ENCODE measurements around the gene TMEM119. TPM values are rescaled to one million over a fixed set of nuclear protein-coding genes. Genes with fewer than 3 reads are reported as not detected.

Gene TMEM119
- total RNA-seq, 1 experiment from 2014 or later = 311 TPM

GRCh38 chr12:108616359-108616758 lies 18.5 kb upstream of the TMEM119 start:
- H3K4me1 ChIP-seq (replicated peaks) = peaks cover 42% of the 10 kb centered on the region
- H3K4me3 ChIP-seq = no peak overlapping the region
- H3K9me3 ChIP-seq (replicated peaks) = peaks cover 7% of the 10 kb centered on the region
- H3K27ac ChIP-seq = no peak overlapping the region
- H3K36me3 ChIP-seq = no peaks in the 10 kb centered on the region; the same call in 1 of the 2 replicates
- peak in 1 of 2 experiments; percentile 75 for DNase-seq (ENCODE audit: low read depth in 1 of 2, low spot score in 2 of 2)
- H3K27me3 ChIP-seq (replicated peaks) = no peaks in the 10 kb centered on the region

GRCh38 chr12:108615918-108616317 lies 18.0 kb upstream of the TMEM119 start:
- no peak overlapping the region for H3K4me3 ChIP-seq

DNA sequence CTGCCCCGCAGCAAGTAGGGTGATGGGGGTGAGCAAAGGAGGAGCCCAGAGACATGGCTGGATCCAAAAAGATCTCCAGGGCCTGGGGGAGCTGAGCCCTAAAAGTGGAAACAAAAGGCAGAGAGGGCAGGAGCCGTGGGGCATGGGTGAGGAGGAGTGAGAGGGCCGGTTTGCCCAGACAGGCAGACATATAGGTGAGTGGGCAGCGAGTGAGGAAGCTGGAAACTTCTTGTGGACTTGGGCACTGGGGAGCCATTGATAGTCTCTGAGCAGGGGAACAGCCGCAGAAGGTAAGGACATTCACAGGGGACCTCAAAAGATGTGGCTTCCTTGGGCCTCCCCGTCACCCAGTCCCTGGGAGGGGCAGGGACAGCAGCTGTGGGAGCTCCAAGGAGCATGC lies 16.8 kb upstream of the TMEM119 start:
- peaks cover 59% of the 10 kb centered on the region for H3K4me1 ChIP-seq (replicated peaks)
- no peaks in the 10 kb centered on the region for H3K27me3 ChIP-seq (replicated peaks)
- peak in 1 of 2 experiments; percentile 93 for DNase-seq (ENCODE audit: low read depth in 1 of 2, low spot score in 2 of 2)
- H3K4me3 ChIP-seq = no peak overlapping the region
- peaks cover 7% of the 10 kb centered on the region for H3K9me3 ChIP-seq (replicated peaks)
- H3K27ac ChIP-seq = no peak overlapping the region
- no peaks in the 10 kb centered on the region; the same call in 1 of the 2 replicates for H3K36me3 ChIP-seq

More at GRCh38 chr12:108615918-108616317, 18.0 kb upstream of the TMEM119 start:
- peaks cover 46% of the 10 kb centered on the region for H3K4me1 ChIP-seq (replicated peaks)
- peaks cover 7% of the 10 kb centered on the region for H3K9me3 ChIP-seq (replicated peaks)
- H3K27ac ChIP-seq = no peak overlapping the region
- peak; percentile 72 to 82 for DNase-seq (ENCODE audit: low read depth in 1 of 2, low spot score in 2 of 2)
- H3K36me3 ChIP-seq = no peaks in the 10 kb centered on the region; the same call in 1 of the 2 replicates
- no peaks in the 10 kb centered on the region for H3K27me3 ChIP-seq (replicated peaks)

DNA sequence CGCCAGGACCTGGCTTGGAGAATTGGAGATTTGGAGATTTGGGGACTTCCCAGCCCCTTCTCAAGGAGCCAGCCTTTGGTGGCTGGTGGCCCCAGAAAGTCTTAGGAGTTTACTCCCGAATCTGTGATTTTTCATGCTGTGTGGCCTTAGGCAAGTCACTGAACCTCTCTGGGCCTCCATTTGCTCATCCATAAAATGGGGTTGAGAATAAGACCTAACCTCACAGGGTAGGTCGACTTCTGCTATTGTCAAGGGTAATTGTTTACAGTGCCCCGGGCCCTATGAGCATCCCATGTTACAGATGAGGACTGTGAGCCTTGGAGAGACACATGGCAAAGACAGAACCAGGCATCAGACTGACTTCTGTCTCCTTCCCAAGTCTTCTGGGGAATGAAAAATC lies 16.2 kb upstream of the TMEM119 start:
- H3K27ac ChIP-seq = no peak overlapping the region; the same call in 1 of the 2 replicates
- H3K9me3 ChIP-seq (replicated peaks) = peaks cover 7% of the 10 kb centered on the region
- no peaks in the 10 kb centered on the region for H3K27me3 ChIP-seq (replicated peaks)
- no peak for DNase-seq (ENCODE audit: low read depth in 1 of 2, low spot score in 2 of 2)
- H3K4me3 ChIP-seq = no peak overlapping the region
- H3K36me3 ChIP-seq = no peaks in the 10 kb centered on the region; the same call in 1 of the 2 replicates
- peaks cover 65% of the 10 kb centered on the region for H3K4me1 ChIP-seq (replicated peaks)

DNA sequence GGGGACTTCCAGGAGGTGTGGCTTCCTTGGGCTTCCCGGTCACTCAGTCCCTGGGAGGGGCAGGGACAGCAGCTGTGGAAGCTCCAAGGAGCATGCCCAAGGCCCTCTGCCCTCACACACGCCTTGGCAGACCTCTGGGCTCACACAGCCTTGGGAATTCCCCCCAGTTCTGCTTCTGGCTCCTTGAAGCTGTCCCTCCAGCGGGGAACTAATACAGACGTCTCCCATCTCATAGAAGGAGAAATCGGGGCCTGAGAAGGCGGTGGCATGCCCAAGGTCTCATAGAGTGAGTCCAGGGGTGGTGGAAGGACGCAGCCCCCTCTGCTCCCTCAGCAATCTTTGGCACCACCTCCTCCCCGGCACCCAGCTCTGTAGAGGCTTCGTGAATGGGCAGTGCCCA lies 15.7 kb upstream of the TMEM119 start:
- H3K4me3 ChIP-seq = no peak overlapping the region
- DNase-seq (ENCODE audit: low read depth in 1 of 2, low spot score in 2 of 2) = peak in 1 of 2 experiments; percentile 99
- H3K36me3 ChIP-seq = no peaks in the 10 kb centered on the region; the same call in 1 of the 2 replicates
- no peak overlapping the region; the same call in 1 of the 2 replicates for H3K27ac ChIP-seq
- H3K27me3 ChIP-seq (replicated peaks) = no peaks in the 10 kb centered on the region
- H3K9me3 ChIP-seq (replicated peaks) = peaks cover 7% of the 10 kb centered on the region
- peaks cover 69% of the 10 kb centered on the region for H3K4me1 ChIP-seq (replicated peaks)

GRCh38 chr12:108612788-108613282 lies 15.0 kb upstream of the TMEM119 start:
- Histone ChIP-seq H3K4me1 (replicated peaks) (peaks cover 70% of the 10 kb centered on the region), H3K4me3 (no peak overlapping the region), H3K27ac (no peak overlapping the region), H3K9me3 (replicated peaks) (peaks cover 7% of the 10 kb centered on the region), H3K36me3 (no peaks in the 10 kb centered on the region; the same call in 1 of the 2 replicates), H3K27me3 (replicated peaks) (no peaks in the 10 kb centered on the region)
- no peak for DNase-seq (ENCODE audit: low read depth in 1 of 2, low spot score in 2 of 2)

GRCh38 chr12:108611884-108612415 lies 14.1 kb upstream of the TMEM119 start:
- Histone ChIP-seq H3K27me3 (replicated peaks) (no peaks in the 10 kb centered on the region), H3K9me3 (replicated peaks) (peaks cover 7% of the 10 kb centered on the region), H3K4me3 (no peak overlapping the region), H3K4me1 (replicated peaks) (peaks cover 63% of the 10 kb centered on the region), H3K27ac (peak overlapping the region; percentile 14), H3K36me3 (no peaks in the 10 kb centered on the region; the same call in 1 of the 2 replicates)
- peak in 1 of 2 experiments; percentile 100 for DNase-seq (ENCODE audit: low read depth in 1 of 2, low spot score in 2 of 2)

DNA sequence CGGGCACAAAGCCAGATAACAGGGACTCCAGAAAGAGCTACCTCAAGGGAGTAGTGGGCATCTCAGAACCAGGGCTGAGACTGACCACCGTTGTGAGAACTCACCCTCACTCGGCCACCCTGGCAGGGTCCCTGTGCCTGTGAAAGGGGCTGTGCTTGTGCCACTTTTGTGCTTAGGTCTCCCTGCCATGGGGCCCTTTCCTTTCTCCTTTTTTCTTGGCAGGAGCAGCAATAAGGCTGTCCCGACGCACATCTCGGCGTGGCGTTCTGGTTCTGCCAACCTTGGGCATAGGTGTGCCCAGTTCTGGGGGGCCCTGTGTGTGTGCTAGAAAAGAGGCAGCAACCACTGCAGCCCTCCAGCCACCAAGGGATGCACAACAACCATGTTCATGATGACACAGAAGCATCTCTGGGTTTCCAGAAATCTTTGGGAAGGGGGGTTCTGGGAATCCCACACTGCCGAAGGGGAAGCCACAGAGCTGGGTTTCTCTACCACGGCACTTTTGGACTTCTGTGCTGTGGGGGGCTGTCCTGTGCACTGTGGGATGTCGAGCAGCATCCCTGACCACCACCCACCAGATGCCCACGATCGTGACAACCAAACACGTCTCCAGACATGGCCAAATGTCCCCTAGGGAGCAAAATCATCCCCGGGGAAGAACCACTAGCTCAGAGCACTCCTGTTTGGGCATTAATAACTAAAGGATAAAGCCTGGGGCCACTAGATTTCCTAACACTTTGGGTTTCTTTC lies 13.1 kb upstream of the TMEM119 start:
- H3K4me1 ChIP-seq (replicated peaks) = peaks cover 57% of the 10 kb centered on the region

GRCh38 chr12:108610336-108610815 lies 12.5 kb upstream of the TMEM119 start:
- Histone ChIP-seq H3K27ac (no peak overlapping the region), H3K4me1 (replicated peaks) (peaks cover 57% of the 10 kb centered on the region), H3K4me3 (no peak overlapping the region)

More for the DNA sequence above, 13.1 kb upstream of the TMEM119 start:
- Histone ChIP-seq H3K27ac (no peak overlapping the region), H3K27me3 (replicated peaks) (no peaks in the 10 kb centered on the region), H3K36me3 (peaks cover 1% of the 10 kb centered on the region), H3K4me3 (no peak overlapping the region), H3K9me3 (replicated peaks) (peaks cover 7% of the 10 kb centered on the region)
- peak; percentile 84 to 95 for DNase-seq (ENCODE audit: low read depth in 1 of 2, low spot score in 2 of 2)

GRCh38 chr12:108609537-108610335 lies 11.9 kb upstream of the TMEM119 start:
- Histone ChIP-seq H3K27ac (peak overlapping the region; percentile 3), H3K4me1 (replicated peaks) (peaks cover 57% of the 10 kb centered on the region)

More at GRCh38 chr12:108610336-108610815, 12.5 kb upstream of the TMEM119 start:
- peaks cover 4% of the 10 kb centered on the region for H3K36me3 ChIP-seq
- peak in 1 of 2 experiments; percentile 94 for DNase-seq (ENCODE audit: low read depth in 1 of 2, low spot score in 2 of 2)
- 0 out of 2 replicates have a peak, but pooled peaks cover 3% of the 10 kb centered on the region for H3K9me3 ChIP-seq (replicated peaks)
- H3K27me3 ChIP-seq (replicated peaks) = no peaks in the 10 kb centered on the region

DNA sequence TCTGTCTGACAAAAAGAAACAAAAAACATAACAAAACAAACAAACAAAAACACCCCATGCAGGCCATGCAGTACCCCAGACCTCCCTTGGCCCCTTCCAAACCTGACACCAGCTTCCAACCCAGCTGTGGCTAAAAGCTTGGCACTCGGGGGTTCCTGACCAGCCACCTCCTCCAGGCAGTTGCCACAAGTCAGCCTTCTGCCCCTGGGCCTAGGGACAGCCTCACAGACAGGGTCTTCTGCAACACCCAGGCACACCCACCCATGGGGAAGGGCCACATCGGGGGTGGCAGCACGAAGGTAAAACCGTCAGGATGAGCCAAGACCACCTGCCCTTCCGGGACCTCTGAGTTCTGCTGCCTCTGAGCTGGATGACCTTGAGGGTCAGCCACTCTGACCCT lies 10.7 kb upstream of the TMEM119 start:
- no peak overlapping the region for H3K4me3 ChIP-seq

More at GRCh38 chr12:108609537-108610335, 11.9 kb upstream of the TMEM119 start:
- Histone ChIP-seq H3K27me3 (replicated peaks) (no peaks in the 10 kb centered on the region), H3K9me3 (replicated peaks) (0 out of 2 replicates have a peak, but pooled peaks cover 3% of the 10 kb centered on the region), H3K36me3 (peaks cover 6% of the 10 kb centered on the region), H3K4me3 (no peak overlapping the region)
- DNase-seq (ENCODE audit: low read depth in 1 of 2, low spot score in 2 of 2) = peak; percentile 100

DNA sequence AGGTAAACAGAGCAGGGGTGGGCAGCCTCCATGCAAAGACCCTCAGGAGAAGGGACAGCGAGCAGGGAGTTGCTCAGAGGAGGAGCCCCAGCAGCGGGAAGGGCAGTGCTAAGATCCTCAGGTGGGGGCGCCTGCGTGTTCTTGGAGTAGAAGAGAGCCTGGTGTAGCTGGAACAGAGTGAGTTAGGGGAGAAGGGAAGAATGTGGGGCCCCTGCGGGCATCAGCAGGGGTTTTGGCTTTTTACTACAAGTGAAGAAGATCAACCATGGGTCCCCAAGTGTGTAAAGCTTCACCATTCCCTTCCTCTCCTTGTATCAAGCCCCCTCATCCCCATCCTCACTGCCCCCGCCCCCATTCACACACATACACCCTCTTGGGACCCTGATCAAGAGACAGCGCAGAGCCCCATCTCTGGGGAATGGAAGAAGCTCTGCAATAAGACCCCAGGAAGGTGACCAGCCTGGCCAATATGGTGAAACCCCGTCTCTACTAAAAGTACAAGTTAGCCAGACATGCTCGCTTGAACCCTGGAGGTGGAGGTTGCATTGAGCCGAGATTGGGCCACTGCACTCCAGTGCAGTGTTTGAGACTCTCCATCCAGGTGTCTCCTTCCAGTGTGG lies 10.2 kb upstream of the TMEM119 start:
- Histone ChIP-seq H3K4me1 (replicated peaks) (peaks cover 47% of the 10 kb centered on the region), H3K36me3 (peaks cover 6% of the 10 kb centered on the region), H3K4me3 (no peak overlapping the region), H3K27ac (no peak overlapping the region), H3K27me3 (replicated peaks) (no peaks in the 10 kb centered on the region), H3K9me3 (replicated peaks) (0 out of 2 replicates have a peak, but pooled peaks cover 3% of the 10 kb centered on the region)
- peak; percentile 84 to 94 for DNase-seq (ENCODE audit: low read depth in 1 of 2, low spot score in 2 of 2)

More for the DNA sequence above, 10.7 kb upstream of the TMEM119 start:
- DNase-seq (ENCODE audit: low read depth in 1 of 2, low spot score in 2 of 2) = peak in 1 of 2 experiments; percentile 95
- peaks cover 6% of the 10 kb centered on the region for H3K36me3 ChIP-seq
- 0 out of 2 replicates have a peak, but pooled peaks cover 3% of the 10 kb centered on the region for H3K9me3 ChIP-seq (replicated peaks)
- no peaks in the 10 kb centered on the region for H3K27me3 ChIP-seq (replicated peaks)
- H3K27ac ChIP-seq = no peak overlapping the region
- peaks cover 53% of the 10 kb centered on the region for H3K4me1 ChIP-seq (replicated peaks)
